ENCODE results near the gene FOSB.
"Not testable (repeated sequence)": the region's sequence is repeated elsewhere in the genome, so short reads cannot be mapped to it uniquely, and the experiment has no call there.

FOSB gene

DNA sequence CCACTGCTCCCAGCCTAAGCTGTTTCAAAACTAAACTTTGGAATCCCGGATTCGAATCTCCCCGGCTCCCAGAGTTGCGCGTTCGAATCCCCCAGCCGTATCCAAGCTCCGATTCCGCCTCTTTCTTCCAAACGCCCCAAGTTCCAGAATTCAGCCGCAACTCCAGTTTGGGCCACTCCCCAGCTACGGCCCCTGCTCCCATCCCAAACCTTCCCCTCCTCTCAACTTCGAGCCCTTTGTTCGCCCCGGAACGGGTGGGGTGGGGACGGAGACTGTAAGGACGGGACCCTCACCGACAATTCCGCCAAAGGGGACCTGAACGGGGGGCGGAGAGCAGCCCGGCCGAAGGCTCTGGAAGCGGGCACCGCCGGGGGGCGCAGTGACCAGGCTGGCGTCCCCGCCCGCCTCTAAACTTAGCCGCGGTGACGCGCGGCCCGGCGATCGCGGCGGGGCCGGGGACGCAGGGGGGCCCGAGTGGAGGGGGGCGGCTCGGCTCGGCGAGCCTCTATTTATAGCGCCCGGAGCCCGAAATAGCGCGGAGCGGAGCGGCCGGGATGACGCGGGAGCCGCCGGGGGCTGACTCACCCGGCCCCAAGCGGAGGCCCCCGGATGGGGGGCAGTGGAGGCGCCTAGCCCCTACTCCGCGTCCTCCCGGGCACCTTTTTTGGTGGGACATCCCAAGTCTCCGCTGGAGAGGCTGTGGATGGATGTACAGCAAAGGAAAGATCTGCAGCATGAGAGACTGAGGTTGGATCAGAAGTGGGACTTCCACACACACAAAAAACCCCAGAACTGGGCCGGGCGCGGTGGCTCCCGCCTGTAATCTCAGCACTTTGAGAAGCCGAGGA is 39.2 kb upstream of the FOSB start:
- H3K9ac ChIP-seq (ENCODE audit: low read length) = peak overlapping the region; percentile 79
- H3K27ac ChIP-seq (ENCODE audit: low read depth, low read length) = peak overlapping the region; percentile 59; the same call in 1 of the 2 replicates
- H3K27me3 ChIP-seq (ENCODE audit: control insufficient read depth, insufficient read depth, low read length) = no peaks in the 10 kb centered on the region
- H3K36me3 ChIP-seq (ENCODE audit: control insufficient read depth, insufficient read depth, low read length) = no peaks in the 10 kb centered on the region
- no peaks in the 10 kb centered on the region for H3K9me3 ChIP-seq (ENCODE audit: control insufficient read depth, insufficient read depth, low read depth, low read length)
- H3K4me3 ChIP-seq (ENCODE audit: low read depth, low read length) = peak overlapping the region; percentile 84
- H3K4me1 ChIP-seq (ENCODE audit: control insufficient read depth, insufficient read depth, low read length) = peaks cover 5% of the 10 kb centered on the region; the same call in 1 of the 2 replicates

DNA sequence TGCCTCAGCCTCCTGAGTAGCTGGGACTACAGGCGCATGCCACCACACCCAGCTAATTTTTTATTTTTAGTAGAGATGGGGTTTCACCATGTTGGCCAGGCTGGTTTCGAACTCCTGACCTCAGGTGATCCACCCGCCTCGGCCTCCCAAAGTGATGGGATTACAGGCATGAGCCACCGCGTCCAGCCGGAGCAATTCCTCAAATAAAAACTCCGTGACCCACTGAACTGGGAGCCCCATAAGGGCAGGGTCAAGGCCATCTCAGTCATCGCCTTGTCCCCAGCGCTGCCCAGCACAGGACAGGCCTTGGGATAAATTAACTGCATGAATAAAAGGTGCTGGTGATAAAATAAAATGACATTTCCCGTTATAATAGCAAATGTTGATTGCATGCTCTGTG is 37.9 kb upstream of the FOSB start:
- H3K4me3 ChIP-seq (ENCODE audit: low read depth, low read length); H3K4me1 ChIP-seq (ENCODE audit: control insufficient read depth, insufficient read depth, low read length); H3K9ac ChIP-seq (ENCODE audit: low read length); H3K36me3 ChIP-seq (ENCODE audit: control insufficient read depth, insufficient read depth, low read length); H3K9me3 ChIP-seq (ENCODE audit: control insufficient read depth, insufficient read depth, low read depth, low read length); H3K27ac ChIP-seq (ENCODE audit: low read depth, low read length); H3K27me3 ChIP-seq (ENCODE audit: control insufficient read depth, insufficient read depth, low read length): not testable (repeated sequence)

DNA sequence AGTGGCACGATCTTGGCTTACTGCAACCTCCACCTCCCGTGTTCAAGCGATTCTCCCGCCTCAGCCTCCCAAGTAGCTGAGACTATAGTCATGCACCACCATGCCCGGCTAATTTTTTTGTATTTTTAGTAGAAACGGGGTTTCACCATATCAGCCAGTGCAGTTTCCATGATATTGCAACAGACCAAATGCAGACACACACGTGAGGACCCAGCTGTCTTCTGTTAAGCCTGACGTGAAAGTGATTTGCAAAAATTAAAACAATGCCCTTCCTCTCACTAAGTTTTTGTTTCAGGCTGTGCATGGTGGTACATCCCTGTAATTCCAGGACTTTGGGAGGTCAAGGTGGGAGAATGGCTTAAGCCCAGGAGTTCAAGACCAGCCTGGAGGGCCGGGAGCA is 36.8 kb upstream of the FOSB start:
- H3K4me1 ChIP-seq (ENCODE audit: control insufficient read depth, insufficient read depth, low read length); H3K9ac ChIP-seq (ENCODE audit: low read length); H3K36me3 ChIP-seq (ENCODE audit: control insufficient read depth, insufficient read depth, low read length); H3K27me3 ChIP-seq (ENCODE audit: control insufficient read depth, insufficient read depth, low read length); H3K4me3 ChIP-seq (ENCODE audit: low read depth, low read length); H3K27ac ChIP-seq (ENCODE audit: low read depth, low read length); H3K9me3 ChIP-seq (ENCODE audit: control insufficient read depth, insufficient read depth, low read depth, low read length): not testable (repeated sequence)

DNA sequence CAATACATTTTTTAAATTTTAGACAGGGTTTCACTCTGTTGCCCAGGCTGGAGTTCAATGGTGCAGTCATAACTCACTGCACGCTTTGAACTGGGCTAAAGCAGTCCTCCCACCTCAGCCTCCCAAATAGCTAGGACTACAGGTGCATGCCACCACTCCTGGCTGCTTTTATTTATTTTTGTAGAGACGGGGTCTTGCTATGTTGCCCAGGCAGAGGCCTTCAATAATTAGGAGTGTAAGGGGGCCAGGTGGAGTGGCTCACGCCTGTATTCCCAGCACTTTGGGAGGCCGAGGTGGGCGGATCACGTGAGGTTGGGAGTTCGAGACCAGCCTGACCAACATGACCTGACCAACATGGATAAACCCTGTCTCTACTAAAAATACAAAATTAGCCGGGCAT is 35.3 kb upstream of the FOSB start:
- H3K9ac ChIP-seq (ENCODE audit: low read length); H3K36me3 ChIP-seq (ENCODE audit: control insufficient read depth, insufficient read depth, low read length); H3K27me3 ChIP-seq (ENCODE audit: control insufficient read depth, insufficient read depth, low read length); H3K4me1 ChIP-seq (ENCODE audit: control insufficient read depth, insufficient read depth, low read length); H3K4me3 ChIP-seq (ENCODE audit: low read depth, low read length); H3K9me3 ChIP-seq (ENCODE audit: control insufficient read depth, insufficient read depth, low read depth, low read length); H3K27ac ChIP-seq (ENCODE audit: low read depth, low read length): not testable (repeated sequence)

DNA sequence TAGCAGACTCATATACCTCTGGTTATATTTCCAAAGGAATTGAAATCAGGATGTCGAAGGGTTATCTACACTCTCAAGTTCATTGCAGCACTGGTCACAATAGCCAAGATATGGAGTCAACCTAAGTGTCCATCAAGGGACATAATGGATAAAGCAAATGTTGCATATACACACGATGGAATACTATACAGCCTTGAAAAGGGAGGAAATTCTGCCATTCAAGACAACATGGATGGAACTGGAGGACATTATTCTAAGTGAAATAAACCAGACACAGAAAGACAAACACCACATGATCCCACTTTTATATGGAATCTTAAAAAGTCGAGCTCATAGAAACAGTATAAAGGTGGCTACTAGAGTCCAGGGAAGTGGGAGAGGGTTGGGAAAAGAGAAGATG is 30.5 kb upstream of the FOSB start:
- Histone ChIP-seq H3K9ac (ENCODE audit: low read length) (no peak overlapping the region), H3K9me3 (ENCODE audit: control insufficient read depth, insufficient read depth, low read depth, low read length) (no peaks in the 10 kb centered on the region), H3K4me1 (ENCODE audit: control insufficient read depth, insufficient read depth, low read length) (peaks cover 13% of the 10 kb centered on the region), H3K27me3 (ENCODE audit: control insufficient read depth, insufficient read depth, low read length) (no peaks in the 10 kb centered on the region; the same call in 1 of the 2 replicates), H3K36me3 (ENCODE audit: control insufficient read depth, insufficient read depth, low read length) (no peaks in the 10 kb centered on the region), H3K27ac (ENCODE audit: low read depth, low read length) (no peak overlapping the region), H3K4me3 (ENCODE audit: low read depth, low read length) (no peak overlapping the region)

DNA sequence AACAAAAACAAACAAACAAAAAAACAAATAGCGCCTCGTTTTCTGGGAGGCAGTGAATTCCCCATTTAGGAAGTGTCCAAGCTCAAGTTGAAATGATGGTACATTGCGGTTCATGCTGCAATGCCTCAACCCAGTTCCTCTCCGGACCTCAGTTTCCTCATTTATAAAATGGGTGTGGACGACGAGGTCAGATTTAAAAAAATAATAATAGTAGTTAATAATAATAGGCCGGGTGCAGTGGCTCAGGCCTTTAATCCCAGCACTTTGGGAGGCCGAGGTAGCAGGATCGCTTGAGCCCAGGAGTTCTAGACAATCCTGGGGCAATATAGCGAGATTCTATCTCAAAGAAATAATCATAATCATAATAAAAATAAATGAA is 28.6 kb upstream of the FOSB start:
- no peak overlapping the region for H3K9ac ChIP-seq (ENCODE audit: low read length)
- no peak overlapping the region; the same call in 1 of the 2 replicates for H3K27ac ChIP-seq (ENCODE audit: low read depth, low read length)

DNA sequence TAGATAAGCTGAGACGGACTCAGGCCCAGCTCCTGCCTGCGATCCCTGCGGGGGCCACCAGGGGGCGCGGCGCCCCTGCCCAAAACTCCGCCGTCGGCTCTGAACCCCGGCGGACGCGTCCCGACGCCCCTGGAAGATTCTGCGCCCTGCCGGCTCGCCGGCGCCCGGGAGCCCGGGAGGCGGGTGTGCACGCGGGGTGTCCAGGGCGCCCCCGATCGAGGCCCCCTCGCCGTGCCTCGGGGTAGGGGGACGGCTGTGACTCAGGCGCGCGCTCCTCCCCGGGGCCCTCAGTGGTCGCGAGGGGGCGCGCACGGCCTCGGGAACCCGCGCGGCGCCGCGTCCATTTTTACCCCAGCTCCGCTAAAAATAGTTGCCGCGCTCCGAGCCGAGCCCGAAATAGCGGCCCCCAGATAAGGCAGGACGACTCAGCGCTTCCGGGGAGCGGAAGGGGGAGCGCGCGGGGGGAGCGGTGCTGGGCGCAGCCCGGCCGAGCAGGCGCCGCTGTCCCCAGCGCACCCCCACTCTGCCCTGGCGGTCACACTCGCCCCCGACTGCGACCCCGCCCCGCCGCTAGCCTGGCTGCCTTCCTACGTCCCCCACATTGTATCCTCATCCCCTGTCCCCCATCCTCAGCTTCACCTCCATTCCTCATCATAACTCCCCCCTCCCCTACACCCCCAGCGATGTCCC is 28.1 kb upstream of the FOSB start:
- no peaks in the 10 kb centered on the region for H3K9me3 ChIP-seq (ENCODE audit: control insufficient read depth, insufficient read depth, low read depth, low read length)
- no peaks in the 10 kb centered on the region for H3K36me3 ChIP-seq (ENCODE audit: control insufficient read depth, insufficient read depth, low read length)
- H3K27ac ChIP-seq (ENCODE audit: low read depth, low read length) = peak overlapping the region; percentile 80; the same call in 1 of the 2 replicates
- H3K9ac ChIP-seq (ENCODE audit: low read length) = peak overlapping the region; percentile 81
- H3K4me3 ChIP-seq (ENCODE audit: low read depth, low read length) = peak overlapping the region; percentile 77
- H3K4me1 ChIP-seq (ENCODE audit: control insufficient read depth, insufficient read depth, low read length) = peaks cover 24% of the 10 kb centered on the region
- H3K27me3 ChIP-seq (ENCODE audit: control insufficient read depth, insufficient read depth, low read length) = no peaks in the 10 kb centered on the region; the same call in 1 of the 2 replicates

More for the DNA sequence above, 28.6 kb upstream of the FOSB start:
- H3K9me3 ChIP-seq (ENCODE audit: control insufficient read depth, insufficient read depth, low read depth, low read length) = no peaks in the 10 kb centered on the region
- peaks cover 20% of the 10 kb centered on the region for H3K4me1 ChIP-seq (ENCODE audit: control insufficient read depth, insufficient read depth, low read length)
- H3K27me3 ChIP-seq (ENCODE audit: control insufficient read depth, insufficient read depth, low read length) = no peaks in the 10 kb centered on the region; the same call in 1 of the 2 replicates
- no peaks in the 10 kb centered on the region for H3K36me3 ChIP-seq (ENCODE audit: control insufficient read depth, insufficient read depth, low read length)
- peak overlapping the region; percentile 77 for H3K4me3 ChIP-seq (ENCODE audit: low read depth, low read length)

DNA sequence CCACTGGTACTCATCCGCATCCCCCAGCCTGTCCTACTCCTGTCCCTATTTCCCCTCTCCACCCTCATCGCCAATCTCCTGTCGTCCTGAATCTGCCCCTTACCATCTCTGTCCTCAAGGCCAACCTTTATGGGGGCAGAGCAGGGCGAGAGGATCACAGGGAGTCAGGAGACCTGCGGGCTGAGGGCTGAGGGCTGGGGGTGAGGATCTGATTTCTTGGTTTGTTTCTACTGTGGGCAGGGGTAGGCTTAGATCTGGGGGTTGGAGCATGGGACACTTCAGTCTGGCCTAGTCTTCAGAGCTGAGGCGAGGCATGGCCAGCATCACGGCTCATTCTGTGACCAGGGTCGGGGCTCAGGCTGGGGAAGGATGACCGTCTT is 27.5 kb upstream of the FOSB start:
- H3K4me1 ChIP-seq (ENCODE audit: control insufficient read depth, insufficient read depth, low read length) = peaks cover 26% of the 10 kb centered on the region

DNA sequence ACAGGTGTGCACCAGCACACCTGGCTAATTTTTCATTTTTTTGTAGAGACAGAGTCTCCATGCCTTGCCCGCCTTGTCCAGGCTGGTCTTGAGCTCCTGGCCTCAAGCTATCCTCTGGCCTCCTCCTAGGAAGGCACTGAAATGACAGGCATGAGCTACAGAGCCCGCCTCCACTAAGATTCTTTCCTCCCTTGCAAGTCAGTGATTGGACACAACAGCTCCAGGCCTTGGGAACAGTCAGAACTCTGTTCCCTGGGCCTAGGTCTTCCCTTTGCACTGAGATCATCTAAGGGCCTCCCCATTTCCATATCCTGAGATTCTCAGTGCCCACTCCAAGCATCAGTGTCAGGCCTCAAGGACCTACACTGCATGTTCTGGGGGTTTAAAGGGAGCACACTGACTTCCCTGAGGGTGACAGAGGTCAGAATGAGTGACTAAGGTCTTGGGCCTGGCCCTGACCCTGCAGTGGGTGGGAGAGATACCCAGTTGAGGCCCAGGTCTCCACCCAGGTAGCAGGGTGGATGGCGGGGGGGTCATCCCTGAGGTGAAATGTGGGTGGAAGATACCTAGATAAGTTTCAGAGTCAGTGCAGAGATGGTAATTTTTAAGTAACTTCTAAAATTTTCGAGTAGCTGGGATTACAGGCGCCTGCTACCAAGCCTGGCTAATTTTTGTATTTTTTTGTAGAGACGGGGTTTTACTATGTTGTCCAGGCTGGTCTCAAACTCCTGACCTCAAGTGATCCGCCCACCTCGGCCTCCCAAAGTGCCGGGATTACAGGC is 26.7 kb upstream of the FOSB start:
- H3K27ac ChIP-seq (ENCODE audit: low read depth, low read length) = no peak overlapping the region
- no peaks in the 10 kb centered on the region for H3K36me3 ChIP-seq (ENCODE audit: control insufficient read depth, insufficient read depth, low read length)
- H3K9me3 ChIP-seq (ENCODE audit: control insufficient read depth, insufficient read depth, low read depth, low read length) = no peaks in the 10 kb centered on the region
- no peak overlapping the region for H3K9ac ChIP-seq (ENCODE audit: low read length)
- no peaks in the 10 kb centered on the region; the same call in 1 of the 2 replicates for H3K27me3 ChIP-seq (ENCODE audit: control insufficient read depth, insufficient read depth, low read length)
- no peak overlapping the region for H3K4me3 ChIP-seq (ENCODE audit: low read depth, low read length)
- H3K4me1 ChIP-seq (ENCODE audit: control insufficient read depth, insufficient read depth, low read length) = peaks cover 26% of the 10 kb centered on the region

More for the DNA sequence above, 27.5 kb upstream of the FOSB start:
- Histone ChIP-seq H3K4me3 (ENCODE audit: low read depth, low read length) (peak overlapping the region; percentile 77), H3K9me3 (ENCODE audit: control insufficient read depth, insufficient read depth, low read depth, low read length) (no peaks in the 10 kb centered on the region), H3K27ac (ENCODE audit: low read depth, low read length) (no peak overlapping the region), H3K9ac (ENCODE audit: low read length) (no peak overlapping the region), H3K36me3 (ENCODE audit: control insufficient read depth, insufficient read depth, low read length) (no peaks in the 10 kb centered on the region), H3K27me3 (ENCODE audit: control insufficient read depth, insufficient read depth, low read length) (no peaks in the 10 kb centered on the region; the same call in 1 of the 2 replicates)

DNA sequence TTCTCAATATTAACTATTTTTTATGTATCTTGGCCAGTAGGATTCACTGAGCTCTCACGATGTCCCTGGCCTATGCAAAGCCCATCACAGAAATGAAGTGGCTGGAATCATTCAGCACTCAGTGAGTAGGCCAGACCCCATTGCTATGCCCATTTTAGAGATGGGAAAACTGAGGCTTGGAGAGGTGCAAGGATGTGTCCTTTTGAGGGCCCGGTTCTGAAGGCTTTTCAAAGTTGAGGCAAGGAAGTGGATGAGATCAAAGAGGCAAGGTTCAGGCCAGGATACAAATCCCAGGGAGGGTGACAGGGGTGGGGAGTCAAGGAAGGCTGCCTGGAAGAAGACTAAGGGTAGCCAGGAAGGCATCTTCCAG is 25.4 kb upstream of the FOSB start:
- H3K4me3 ChIP-seq (ENCODE audit: low read depth, low read length) = no peak overlapping the region
- H3K36me3 ChIP-seq (ENCODE audit: control insufficient read depth, insufficient read depth, low read length) = no peaks in the 10 kb centered on the region
- H3K9me3 ChIP-seq (ENCODE audit: control insufficient read depth, insufficient read depth, low read depth, low read length) = no peaks in the 10 kb centered on the region
- H3K9ac ChIP-seq (ENCODE audit: low read length) = no peak overlapping the region
- H3K27ac ChIP-seq (ENCODE audit: low read depth, low read length) = no peak overlapping the region
- no peaks in the 10 kb centered on the region; the same call in 1 of the 2 replicates for H3K27me3 ChIP-seq (ENCODE audit: control insufficient read depth, insufficient read depth, low read length)
- peaks cover 26% of the 10 kb centered on the region for H3K4me1 ChIP-seq (ENCODE audit: control insufficient read depth, insufficient read depth, low read length)

Measured in HUES6 (cell line).